ENCODE data around the gene EDN2. TPM values are rescaled to one million over a fixed set of nuclear protein-coding genes. Genes with fewer than 3 reads are reported as not detected.

The EDN2 gene
- total RNA-seq, 1 donor from 2014 or later = 4.6 TPM

DNA sequence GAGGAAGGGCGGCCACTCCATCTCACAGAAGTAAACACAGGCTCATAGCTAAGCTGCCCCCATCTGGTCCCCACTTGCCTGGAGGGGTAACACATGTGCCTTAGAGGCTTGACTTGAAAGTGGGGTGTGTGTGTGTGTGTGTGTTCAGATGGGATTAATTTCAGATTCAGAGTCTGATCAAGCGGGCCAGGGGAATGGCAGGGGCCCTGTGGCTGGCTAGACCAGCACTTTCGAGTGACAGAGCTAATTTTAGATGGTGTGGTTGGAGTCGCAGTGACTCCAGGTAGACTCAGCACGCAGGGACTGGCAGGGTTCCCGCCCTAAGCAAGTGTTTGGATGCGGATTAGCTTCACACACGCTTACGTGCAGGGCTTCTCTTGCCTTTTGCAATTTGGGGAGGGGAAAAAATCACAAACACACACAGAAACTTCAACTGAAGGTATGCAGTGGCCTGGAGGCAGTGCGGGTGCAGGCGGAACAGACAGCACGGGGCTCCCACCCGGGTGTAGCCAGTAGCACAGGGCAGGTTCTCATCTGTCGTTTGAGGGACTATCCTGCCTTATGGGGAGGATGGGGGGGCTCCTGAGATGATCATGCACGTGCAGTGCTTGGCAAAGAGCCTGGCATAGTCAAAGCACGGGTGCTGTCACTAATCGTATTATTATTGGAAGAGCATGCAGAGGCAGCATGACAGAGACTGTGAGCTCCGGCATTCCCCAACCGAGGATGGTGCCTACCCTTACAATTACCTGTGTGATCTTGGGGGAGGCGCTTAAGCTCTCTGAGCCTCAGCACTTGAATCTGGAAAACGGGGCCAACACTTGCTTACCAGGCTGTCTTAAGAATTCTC lies 1.3 kb downstream of the EDN2 start:
- no peak for DNase-seq (ENCODE audit: low spot score)

GRCh38 chr1:41482001-41482765 lies 2.3 kb downstream of the EDN2 start:
- no peak for DNase-seq (ENCODE audit: low spot score)

GRCh38 chr1:41481109-41481775 lies 3.2 kb downstream of the EDN2 start:
- no peak for DNase-seq (ENCODE audit: low spot score)

DNA sequence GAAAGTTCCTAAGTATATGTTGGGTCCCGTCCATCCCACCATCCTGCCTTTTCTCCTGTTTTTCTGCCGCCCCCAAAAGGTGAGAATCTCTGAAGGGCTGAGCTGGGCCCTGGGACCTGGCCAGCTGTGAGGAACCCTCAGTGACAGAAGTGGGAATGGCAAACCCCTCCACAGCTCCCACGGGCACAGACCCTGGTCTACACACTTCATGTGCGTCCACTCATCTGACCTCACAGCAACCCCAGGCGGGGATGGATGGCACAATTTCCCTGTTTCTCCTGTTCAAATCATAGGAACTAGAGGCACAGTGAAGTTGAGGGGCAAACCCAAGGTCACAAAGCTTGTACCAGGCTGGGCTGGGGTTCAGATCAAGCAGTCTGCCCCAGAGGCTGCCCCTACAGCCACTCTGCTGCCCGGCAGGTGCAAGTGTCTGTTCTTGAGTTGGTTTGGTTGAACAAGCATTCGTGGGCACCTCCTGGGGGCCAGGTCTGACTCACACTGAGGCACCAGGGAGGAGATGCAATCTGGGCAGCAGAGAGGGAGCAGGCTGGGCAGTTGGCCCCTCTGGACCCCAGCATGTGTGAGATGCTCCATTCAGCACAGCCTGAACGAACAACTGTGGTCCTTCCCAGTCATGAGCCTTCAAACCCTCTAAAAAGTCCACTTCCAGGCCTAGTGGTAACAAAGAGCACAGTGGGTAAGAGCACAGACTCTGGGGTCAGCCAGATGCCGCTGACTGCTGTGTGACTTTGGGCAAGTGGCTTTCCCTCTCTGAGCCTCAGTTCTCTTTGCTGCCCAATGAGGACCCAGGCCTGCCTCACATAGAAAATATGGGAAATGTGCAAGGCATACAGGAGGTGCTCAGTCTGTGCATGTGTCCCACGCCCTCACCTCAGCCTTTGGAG lies 4.0 kb downstream of the EDN2 start:
- no peak for DNase-seq (ENCODE audit: low spot score)

GRCh38 chr1:41479808-41480160 lies 4.7 kb downstream of the EDN2 start:
- DNase-seq (ENCODE audit: low spot score) = no peak

DNA sequence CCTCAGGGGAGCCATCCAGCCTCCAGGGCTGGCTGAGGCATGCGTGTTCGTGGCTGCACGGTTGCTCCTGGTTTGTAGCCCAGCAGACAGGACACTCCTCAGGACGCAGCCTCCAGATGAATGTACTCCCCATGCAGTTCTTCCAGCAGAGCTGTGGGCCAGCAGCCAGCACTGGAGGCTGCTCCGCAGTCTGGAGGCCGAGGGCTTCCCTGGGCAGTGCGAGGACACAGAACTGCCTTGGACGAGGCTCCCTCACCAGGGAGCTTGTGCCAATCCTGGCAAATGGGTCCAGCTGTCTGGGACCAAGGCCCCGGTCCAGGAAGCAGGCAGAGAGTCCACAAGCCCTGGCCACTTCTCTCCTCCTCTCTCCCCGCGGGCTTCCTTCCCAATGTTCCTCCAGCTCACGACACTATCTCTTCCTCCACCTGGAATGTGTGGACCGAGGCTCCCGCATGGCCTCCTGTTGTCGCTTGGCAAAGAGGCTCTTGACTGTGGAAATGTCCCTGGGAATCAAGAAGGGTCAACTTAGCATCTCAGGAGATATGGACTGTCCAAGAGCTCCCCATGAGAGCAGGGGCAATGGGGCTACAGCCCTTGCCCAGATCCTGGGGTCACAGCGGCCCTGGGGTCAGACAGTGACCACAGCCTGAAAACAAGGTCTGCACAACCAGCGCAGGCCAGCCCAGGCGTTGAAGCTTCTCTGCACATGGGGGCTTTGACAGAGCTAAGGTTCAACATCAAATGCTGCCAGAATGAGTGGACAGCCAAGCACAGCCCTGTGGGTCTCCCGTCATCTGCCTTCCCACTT lies 5.3 kb downstream of the EDN2 start:
- no peak for DNase-seq (ENCODE audit: low spot score)

GRCh38 chr1:41478118-41478748 lies 6.2 kb downstream of the EDN2 start:
- DNase-seq (ENCODE audit: low spot score) = no peak

GRCh38 chr1:41476807-41477361 lies 7.6 kb downstream of the EDN2 start:
- DNase-seq (ENCODE audit: low spot score) = no peak

DNA sequence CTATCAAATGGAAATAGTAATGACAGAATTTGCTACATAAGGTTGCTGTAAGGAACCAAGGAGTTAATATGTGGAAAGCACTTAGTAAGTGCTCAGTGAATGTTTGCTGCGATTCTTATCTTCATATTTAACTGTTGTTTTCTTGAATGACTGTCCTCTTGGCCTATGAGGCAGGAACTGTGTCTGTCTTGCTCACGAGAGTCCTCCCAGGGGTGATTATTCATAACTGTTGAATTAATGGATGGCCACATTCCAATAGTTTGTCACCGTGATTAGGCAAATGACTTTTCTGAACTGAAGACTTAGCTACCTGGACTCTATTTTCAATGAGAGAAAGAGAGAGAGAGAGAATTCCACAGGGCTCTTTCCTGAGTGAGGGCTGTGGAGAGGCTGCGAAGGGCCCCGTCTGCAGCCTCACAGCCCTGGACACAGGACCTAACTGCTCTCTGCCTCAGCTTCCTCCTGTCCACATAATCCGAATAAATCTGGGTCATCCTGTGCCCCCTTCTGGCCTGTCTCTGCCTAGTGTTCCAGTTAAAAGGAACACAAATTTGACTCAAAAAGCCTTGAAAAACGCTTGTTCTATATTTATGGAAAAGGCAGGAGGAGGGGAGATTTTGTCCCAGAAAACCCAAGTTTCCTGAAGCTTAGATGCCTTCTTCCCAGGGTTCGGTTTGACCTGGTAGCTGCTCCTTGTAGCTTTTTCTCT lies 8.5 kb downstream of the EDN2 start:
- no peak for DNase-seq (ENCODE audit: low spot score)

DNA sequence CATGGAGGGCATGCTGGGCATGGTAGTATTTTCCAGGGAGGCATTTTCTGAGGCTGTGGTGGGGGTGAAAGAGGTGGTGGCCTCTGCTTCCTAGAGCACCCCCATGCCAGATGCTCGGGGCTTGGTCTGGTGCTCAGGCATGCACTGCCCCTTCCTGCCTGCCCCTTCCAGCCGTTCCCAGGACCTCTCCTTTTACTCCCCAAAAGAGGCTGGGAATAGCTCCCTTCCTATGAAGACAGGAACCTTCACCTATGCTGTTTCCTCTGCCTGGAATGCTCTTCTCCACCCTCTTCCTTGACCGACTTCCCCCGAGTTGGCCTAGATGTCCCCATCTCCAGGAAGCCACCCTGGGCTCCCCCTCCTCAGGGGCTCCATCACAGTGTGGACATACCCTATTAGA lies 9.1 kb downstream of the EDN2 start:
- DNase-seq (ENCODE audit: low spot score) = no peak

GRCh38 chr1:41474490-41475271 lies 9.8 kb downstream of the EDN2 start:
- DNase-seq (ENCODE audit: low spot score) = peak; percentile 72

GRCh38 chr1:41473738-41474362 lies 10.6 kb downstream of the EDN2 start:
- DNase-seq (ENCODE audit: low spot score) = no peak

GRCh38 chr1:41471658-41472057 lies 12.8 kb downstream of the EDN2 start:
- DNase-seq (ENCODE audit: low spot score) = no peak

DNA sequence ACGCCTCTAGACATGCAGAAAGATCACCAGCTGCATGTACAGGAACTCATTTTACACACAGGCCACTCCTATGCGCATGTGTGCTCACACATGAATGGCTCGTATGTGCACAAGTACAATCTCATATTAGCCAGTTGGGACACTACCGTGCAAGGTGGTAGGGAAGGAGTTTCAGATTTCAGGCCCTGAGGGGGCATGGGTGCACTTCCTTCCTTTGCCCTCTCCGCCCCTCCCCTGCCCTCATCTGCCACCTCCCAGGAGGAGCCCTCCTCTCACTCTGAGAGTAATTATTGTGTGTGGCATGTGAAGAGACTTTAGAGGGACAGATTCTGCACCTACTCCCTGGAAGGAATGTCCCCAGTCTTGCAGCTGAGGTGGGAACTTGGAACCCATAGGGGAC lies 14.8 kb downstream of the EDN2 start:
- no peak for DNase-seq (ENCODE audit: low spot score)

- DNase-seq (ENCODE audit: low spot score) = no peak
Observed at GRCh38 chr1:41468122-41468762, 16.2 kb downstream of the EDN2 start.

- no peak for DNase-seq (ENCODE audit: low spot score)
Observed at GRCh38 chr1:41467673-41468072, 16.8 kb downstream of the EDN2 start.

GRCh38 chr1:41466146-41466545 lies 18.3 kb downstream of the EDN2 start:
- DNase-seq (ENCODE audit: low spot score) = no peak

Measured in umbilical cord (tissue), 2 donors.